Fibroblast of the aortic adventitia (primary cell): ENCODE data around the gene ZNF628. TPM values are rescaled to one million over a fixed set of nuclear protein-coding genes. Genes with fewer than 3 reads are reported as not detected.
A peak's percentile ranks its signal among the peaks of the same experiment; 100 is the strongest.

ENCODE experiments used
- DNase-seq: peaks from one replicate; pipeline ENCODE4 v3.0.0-alpha.2; 2010; ENCODE audit warnings: low read depth
- H3K4me3 ChIP-seq: 2 replicates; pipeline ENCODE4 v1.5.1; 2011; ENCODE audit warnings: low read depth, mild to moderate bottlenecking, control low read depth, low read length, moderate library complexity
- total RNA-seq: library from RNA; depleted of rRNA; stranded (reverse); fragments of >200 nt; gene quantifications from 2 replicates; pipeline ENCODE4 v1.2.3, GENCODE V29; 2012; ENCODE audit warnings: low replicate concordance
- TF ChIP-seq, protein P1 (sequence below): IDR thresholded peaks from 2 replicates; pipeline ENCODE4 v1.5.1; 2011; ENCODE audit warnings: mild to moderate bottlenecking, low read length, control low read depth, inconsistent platforms; ENCODE audit not compliant: insufficient read depth

ZNF628 gene
- total RNA-seq, 1 donor, result 3.8 TPM

DNA sequence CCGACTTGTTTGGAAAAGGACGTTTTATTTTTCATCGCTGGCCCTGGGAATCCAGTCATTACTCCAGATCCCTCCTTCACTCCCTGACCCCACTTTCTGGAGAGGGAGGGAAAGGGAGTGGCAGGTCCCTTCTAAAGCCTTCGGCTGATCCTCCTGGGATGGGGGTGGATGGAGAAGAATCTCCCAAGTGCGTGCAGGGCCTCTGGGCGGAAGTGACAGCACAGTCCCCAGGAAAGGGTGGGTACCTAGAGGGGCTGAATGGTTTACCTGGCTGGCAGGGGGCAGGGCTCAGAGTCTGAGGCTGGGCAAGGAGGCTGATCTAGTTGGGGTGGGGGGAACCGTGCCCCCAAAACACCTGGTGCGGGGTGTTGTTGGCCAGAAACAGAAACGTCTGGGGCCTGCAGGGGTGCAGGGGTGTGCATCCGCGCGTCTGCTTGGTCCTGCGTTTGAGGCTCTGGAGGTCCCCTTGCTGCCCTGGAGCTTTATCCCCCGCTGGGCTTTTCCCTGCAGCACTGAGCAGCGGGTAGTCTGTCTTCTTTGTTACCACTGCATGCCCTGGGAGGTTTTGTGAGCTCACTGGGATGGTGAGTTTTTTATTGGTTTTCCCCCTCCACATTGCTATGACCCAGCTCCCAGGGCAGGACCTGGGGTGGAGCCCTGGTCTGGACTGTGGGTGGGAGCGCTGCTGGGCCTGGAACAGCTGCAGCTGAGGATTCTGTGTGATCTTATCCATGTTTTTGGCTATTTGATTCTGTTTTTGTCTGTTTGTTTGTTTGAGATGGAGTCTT is 3.0 kb upstream of the ZNF628 start:
- no peak for DNase-seq
- H3K4me3 ChIP-seq, result no peak overlapping the region
- TF ChIP-seq, protein P1, sequence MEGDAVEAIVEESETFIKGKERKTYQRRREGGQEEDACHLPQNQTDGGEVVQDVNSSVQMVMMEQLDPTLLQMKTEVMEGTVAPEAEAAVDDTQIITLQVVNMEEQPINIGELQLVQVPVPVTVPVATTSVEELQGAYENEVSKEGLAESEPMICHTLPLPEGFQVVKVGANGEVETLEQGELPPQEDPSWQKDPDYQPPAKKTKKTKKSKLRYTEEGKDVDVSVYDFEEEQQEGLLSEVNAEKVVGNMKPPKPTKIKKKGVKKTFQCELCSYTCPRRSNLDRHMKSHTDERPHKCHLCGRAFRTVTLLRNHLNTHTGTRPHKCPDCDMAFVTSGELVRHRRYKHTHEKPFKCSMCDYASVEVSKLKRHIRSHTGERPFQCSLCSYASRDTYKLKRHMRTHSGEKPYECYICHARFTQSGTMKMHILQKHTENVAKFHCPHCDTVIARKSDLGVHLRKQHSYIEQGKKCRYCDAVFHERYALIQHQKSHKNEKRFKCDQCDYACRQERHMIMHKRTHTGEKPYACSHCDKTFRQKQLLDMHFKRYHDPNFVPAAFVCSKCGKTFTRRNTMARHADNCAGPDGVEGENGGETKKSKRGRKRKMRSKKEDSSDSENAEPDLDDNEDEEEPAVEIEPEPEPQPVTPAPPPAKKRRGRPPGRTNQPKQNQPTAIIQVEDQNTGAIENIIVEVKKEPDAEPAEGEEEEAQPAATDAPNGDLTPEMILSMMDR, result no peak

DNA sequence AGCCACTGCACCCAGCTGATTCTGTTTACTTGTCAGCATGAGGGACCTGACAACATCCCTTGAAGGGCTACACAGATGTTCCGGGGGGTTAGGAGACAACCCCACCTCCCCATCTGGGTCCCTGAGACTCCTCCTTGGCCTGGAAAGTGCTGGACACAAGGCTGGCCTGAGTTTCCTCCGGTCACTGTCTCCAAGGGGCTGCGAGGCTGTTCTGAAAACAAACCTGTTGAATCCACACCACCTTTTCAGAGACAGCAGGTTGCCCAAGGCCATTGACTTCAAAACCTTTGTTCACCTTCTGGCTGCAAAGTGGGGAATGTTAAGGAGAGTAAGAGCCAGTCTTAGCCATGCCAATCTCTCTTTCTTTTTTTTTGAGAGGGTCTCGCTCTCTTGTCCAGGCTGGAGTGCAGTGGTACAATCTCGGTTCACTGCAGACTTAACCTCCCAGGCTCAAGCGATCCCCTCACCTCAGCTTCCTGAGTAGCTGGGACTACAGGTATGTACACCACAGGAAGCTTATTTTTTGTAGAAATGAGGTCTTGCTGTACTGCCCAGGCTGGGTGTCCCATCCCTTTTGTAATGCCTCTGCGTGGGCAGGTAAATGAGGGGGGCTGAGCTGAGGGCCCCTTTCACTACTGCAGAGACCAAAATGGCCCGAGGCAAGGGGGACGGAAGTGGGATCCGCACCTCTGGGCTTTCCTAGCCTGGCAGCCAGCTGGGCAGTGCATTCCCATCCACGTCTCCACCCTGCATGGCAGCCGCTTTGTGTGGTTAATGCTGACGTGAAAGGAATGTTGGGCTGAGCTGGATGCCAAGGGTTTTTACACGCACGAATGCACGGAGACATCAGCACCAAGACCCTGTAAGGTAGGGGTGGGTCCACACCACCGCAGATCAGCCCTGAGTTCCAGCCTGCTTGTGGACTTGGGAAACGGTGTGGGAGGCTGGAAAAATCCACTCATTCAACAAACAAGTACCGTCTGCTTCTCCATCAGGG is 1.9 kb upstream of the ZNF628 start:
- no peak for DNase-seq
- H3K4me3 ChIP-seq, result no peak overlapping the region
- TF ChIP-seq, protein P1, result no peak

DNA sequence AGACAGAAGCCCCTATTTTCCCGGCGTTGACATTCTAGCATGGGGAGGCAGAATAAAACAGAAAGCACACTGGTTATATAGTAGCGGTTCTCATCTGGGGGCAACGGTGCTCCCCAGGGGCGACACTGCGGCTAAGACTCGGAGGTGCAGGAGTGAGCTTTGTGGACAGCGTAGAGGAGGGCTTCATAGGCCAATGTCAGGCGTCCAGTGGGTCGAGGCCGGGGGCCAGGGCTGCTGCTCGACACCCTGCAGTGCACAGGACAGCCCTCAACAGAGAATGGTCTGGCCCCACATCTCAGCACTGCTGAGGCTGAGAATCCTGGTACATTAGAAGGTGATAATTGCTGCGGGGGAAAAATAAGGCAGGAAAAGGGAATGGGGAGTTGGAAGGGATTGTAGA is 1.5 kb downstream of the ZNF628 start:
- TF ChIP-seq, protein P1, result no peak
- peak overlapping the region; percentile 72 for H3K4me3 ChIP-seq
- DNase-seq, result no peak

DNA sequence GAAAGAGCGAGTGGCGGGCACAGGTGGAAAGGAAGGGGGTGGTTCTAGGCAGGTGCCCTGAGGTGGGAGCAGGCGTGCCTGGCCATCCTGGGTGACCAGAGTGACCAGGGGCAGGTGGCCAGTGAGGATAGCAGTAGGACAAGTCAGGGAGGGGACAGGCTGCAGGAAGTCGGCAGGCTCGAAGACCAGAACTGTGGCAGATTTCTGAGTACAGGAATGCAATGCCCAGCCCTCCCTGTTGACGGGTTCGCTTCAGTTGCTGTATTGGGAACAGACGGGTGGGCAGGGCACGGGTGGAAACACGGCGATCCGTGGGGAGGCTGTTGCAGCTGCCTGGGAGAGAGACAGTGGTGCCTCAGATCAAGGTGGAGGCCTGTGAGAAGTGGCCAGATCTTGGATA is 1.9 kb downstream of the ZNF628 start:
- DNase-seq, result no peak
- no peak overlapping the region for H3K4me3 ChIP-seq
- TF ChIP-seq, protein P1, result no peak

DNA sequence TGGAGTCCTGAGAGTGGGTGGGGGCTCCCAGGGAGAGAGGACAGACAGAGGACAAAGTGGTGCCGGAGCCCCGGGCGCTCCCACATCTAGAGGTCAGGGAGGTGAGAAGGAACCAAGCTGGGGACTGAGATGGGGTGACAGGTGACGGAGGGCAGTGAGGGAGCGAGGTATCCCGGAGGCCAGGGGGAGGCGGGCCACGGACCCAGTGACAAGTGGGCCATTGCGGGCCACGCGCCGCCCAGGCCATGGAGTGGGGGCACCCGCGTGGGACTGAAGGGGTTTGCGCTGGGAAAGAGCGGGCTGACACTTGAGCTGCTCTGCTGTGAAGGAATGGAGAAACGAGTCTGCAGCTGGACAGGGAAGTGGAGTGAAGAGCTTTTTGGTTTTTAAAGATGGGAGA is 2.6 kb downstream of the ZNF628 start:
- DNase-seq, result no peak
- no peak overlapping the region for H3K4me3 ChIP-seq
- TF ChIP-seq, protein P1, result no peak

DNA sequence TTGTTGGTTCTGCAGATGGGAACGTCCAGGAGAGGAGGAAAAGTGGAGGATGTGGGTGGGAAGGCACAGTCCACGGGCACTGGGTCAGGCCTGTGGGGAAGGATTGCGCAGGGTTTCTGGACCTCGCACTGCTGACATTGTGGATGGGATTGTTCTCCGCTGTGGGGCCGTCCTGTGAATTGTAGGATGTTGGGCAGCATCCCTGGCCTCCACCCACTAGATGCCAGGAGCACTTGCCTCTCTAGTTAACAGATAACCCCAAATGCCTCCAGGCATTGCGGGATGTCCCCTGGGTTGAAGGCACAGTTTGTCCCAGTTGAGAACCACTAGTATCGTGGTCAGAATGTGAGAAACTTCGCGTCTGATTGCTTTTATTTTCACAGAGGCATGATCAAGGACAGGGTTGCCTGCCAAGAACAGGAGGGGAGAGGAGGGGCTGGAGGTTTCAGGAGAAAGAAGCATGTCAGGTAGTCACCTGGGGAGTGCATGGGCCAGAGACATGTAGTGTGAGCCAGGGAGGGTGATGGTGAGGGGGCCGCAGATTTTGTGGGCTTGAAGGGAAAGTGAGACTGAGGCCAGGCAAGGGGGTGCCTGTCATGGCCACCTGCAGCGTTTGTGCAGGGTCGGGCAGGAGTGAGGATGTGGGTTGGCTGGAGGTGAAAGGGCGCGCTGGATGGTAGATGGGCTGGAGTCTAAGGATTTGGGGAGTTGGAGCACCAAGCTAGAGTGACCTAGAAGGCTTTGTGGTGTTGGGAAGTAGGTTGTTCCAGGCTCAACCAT is 3.2 kb downstream of the ZNF628 start:
- no peak overlapping the region for H3K4me3 ChIP-seq
- TF ChIP-seq, protein P1, result no peak
- DNase-seq, result no peak
